Upper lobe of left lung (tissue), 6 donors: ENCODE results near the gene MTG1. TPM values are rescaled to one million over a fixed set of nuclear protein-coding genes. Genes with fewer than 3 reads are reported as not detected.

ENCODE experiments used
- ATAC-seq, 2 donors: fragments of 200-7000 bp; cut with Tn5 transposase; one replicate each; pipeline ENCODE4 v1.9.1; 2022; ENCODE audit warnings: mild to moderate bottlenecking in 2 of 2, moderate library complexity in 2 of 2; ENCODE audit not compliant: low FRiP score in 2 of 2
- DNase-seq, 2 donors: peaks; one replicate each; pipeline ENCODE4 v3.0.0-alpha.2; 2019 to 2020
- H3K27ac ChIP-seq, 4 donors: fragments of 200-600 bp; sonication (generic); one replicate each; pipeline ENCODE4 v1.5.1; 2016 to 2019
- H3K27me3 ChIP-seq, 4 donors: fragments of 200-600 bp; sonication (generic); one replicate each; pipeline ENCODE4 v1.5.1; 2017 to 2019
- H3K36me3 ChIP-seq, 4 donors: fragments of 200-600 bp; sonication (generic); one replicate each; pipeline ENCODE4 v1.5.1; 2016 to 2019
- H3K4me1 ChIP-seq, 4 donors: fragments of 200-600 bp; sonication (generic); one replicate each; pipeline ENCODE4 v1.5.1; 2018 to 2019
- H3K4me3 ChIP-seq, 4 donors: fragments of 200-600 bp; sonication (generic); one replicate each; pipeline ENCODE4 v1.5.1; 2017 to 2019; ENCODE audit warnings: mild to moderate bottlenecking in 2 of 4, moderate library complexity in 1 of 4
- H3K9me3 ChIP-seq, 4 donors: fragments of 200-600 bp; sonication (generic); one replicate each; pipeline ENCODE4 v1.5.1; 2018 to 2019
- EP300 ChIP-seq, 4 donors: sonication (generic); formaldehyde crosslinking; IDR thresholded peaks; one replicate each; pipeline ENCODE4 v1.5.1; 2017; ENCODE audit warnings: antibody characterized with exemption in 4 of 4, control low read depth in 2 of 4
- POLR2A ChIP-seq, 4 donors: fragments of 450-650 bp; IDR thresholded peaks; one replicate each; pipeline ENCODE4 v1.5.1; 2016 to 2017; ENCODE audit warnings: antibody characterized with exemption in 4 of 4, mild to moderate bottlenecking in 2 of 4
- POLR2AphosphoS5 ChIP-seq, 2 donors: sonication (generic); formaldehyde crosslinking; IDR thresholded peaks; one replicate each; pipeline ENCODE4 v1.5.1; 2017; ENCODE audit warnings: antibody characterized with exemption in 2 of 2
- WGBS, 2 donors: methylation state at CpG; one replicate each; pipeline ENCODE4 v1.1.5; 2017 to 2018; 5-methylcytosine and 5-hydroxymethylcytosine counted together
- total RNA-seq, 6 donors: library from RNA; depleted of rRNA in 4 of 6; stranded (reverse); fragments of >200 nt in 4 of 6; gene quantifications; one replicate each; pipeline versions ENCODE4 v1.1.0 to v1.2.1, GENCODE V29; 2016 to 2021
- TF ChIP-seq, protein P1 (sequence below), 6 experiments: fragments of 450-650 bp in 4 of 6; fragments of 200-600 bp in 2 of 6; sonication (generic) in 2 of 6; IDR thresholded peaks; one replicate each; pipeline ENCODE4 v1.5.1; 2016 to 2019; ENCODE audit warnings: antibody characterized with exemption in 6 of 6
- donor health status: DM: no; HTN: no; CAD: no; lungs with moderate emphysema.
- donor health status: DM: no; HTN: yes; CAD: no; lungs with severe emphysema.

MTG1 gene
- total RNA-seq, 6 donors from 2014 or later = 21.0 to 155 (median 40.8) TPM

GRCh38 chr10:133448120-133448519, 54.2 kb downstream of the MTG1 start:
- DNase-seq (no peak), ATAC-seq (no peak)
- H3K27me3 ChIP-seq = peaks cover 0 to 4% (median 0%) of the 10 kb centered on the region in 4 donors
- H3K36me3 ChIP-seq = no peaks in the 10 kb centered on the region
- no peak overlapping the region for H3K27ac ChIP-seq
- no peak overlapping the region for H3K4me3 ChIP-seq
- no peaks in the 10 kb centered on the region for H3K4me1 ChIP-seq
- TF ChIP-seq, protein P1, sequence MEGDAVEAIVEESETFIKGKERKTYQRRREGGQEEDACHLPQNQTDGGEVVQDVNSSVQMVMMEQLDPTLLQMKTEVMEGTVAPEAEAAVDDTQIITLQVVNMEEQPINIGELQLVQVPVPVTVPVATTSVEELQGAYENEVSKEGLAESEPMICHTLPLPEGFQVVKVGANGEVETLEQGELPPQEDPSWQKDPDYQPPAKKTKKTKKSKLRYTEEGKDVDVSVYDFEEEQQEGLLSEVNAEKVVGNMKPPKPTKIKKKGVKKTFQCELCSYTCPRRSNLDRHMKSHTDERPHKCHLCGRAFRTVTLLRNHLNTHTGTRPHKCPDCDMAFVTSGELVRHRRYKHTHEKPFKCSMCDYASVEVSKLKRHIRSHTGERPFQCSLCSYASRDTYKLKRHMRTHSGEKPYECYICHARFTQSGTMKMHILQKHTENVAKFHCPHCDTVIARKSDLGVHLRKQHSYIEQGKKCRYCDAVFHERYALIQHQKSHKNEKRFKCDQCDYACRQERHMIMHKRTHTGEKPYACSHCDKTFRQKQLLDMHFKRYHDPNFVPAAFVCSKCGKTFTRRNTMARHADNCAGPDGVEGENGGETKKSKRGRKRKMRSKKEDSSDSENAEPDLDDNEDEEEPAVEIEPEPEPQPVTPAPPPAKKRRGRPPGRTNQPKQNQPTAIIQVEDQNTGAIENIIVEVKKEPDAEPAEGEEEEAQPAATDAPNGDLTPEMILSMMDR (IDR thresholded peaks at IDR 0.05) = no peak
- TF ChIP-seq POLR2A (IDR thresholded peaks at IDR 0.05) = no peak
- TF ChIP-seq EP300 (IDR thresholded peaks at IDR 0.05) = no peak
- TF ChIP-seq POLR2AphosphoS5 (IDR thresholded peaks at IDR 0.05) = no peak
- peaks cover 22 to 35% (median 27%) of the 10 kb centered on the region in 4 donors for H3K9me3 ChIP-seq

DNA sequence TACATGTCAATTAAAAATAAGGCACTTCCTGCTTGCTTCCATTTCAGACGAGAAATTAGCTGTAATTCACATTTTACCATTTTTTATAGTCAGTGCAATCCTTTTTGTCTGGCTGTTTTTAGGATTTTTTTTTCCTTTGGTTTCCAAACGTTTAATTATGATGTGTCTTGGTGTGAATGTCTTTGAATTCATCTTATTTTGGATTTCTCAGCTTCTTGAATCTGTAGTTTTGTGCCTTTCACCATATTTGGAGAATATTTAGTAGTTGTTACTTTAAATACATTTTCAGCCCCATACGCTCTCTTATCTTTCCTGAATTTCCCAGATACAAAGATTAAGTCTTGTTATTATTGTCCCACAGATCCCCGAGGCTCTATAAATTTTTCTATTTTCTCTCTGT, 57.4 kb downstream of the MTG1 start:
- no peak for DNase-seq
- Histone ChIP-seq H3K36me3 (no peaks in the 10 kb centered on the region), H3K9me3 (peaks cover 22 to 28% (median 24%) of the 10 kb centered on the region in 4 donors), H3K4me1 (no peaks in the 10 kb centered on the region), H3K27ac (no peak overlapping the region), H3K4me3 (no peak overlapping the region), H3K27me3 (no peaks in the 10 kb centered on the region)
- 62 to 67% methylated on average over 4 of the region's 4 CpGs for WGBS, 2 donors
- TF ChIP-seq, protein P1 (IDR thresholded peaks at IDR 0.05) = no peak
- TF ChIP-seq POLR2A (IDR thresholded peaks at IDR 0.05) (no peak), POLR2AphosphoS5 (IDR thresholded peaks at IDR 0.05) (no peak), EP300 (IDR thresholded peaks at IDR 0.05) (no peak)
- no peak for ATAC-seq

DNA sequence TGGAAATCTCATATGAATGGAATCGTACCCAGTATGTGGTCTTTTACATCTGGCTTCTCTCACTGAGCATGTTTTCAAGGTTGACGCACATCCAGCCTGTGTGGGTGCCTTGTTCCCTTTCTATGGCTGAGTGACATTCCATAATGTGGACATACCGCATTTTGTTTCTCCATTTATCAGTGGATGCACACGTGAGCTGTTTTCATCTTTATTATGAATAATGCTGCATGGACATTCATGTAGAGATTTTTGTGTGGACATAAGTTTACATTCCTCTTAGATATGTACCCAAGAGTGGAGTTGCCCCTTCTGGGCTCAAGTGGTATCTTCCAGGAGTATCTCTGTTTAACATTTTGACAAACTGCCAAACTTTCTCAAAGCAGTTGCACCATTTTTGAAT, 58.5 kb downstream of the MTG1 start:
- ATAC-seq (no peak), DNase-seq (no peak)
- Histone ChIP-seq H3K36me3 (no peaks in the 10 kb centered on the region), H3K4me3 (no peak overlapping the region), H3K4me1 (no peaks in the 10 kb centered on the region), H3K27me3 (no peaks in the 10 kb centered on the region), H3K9me3 (peaks cover 15 to 17% (median 15%) of the 10 kb centered on the region in 4 donors), H3K27ac (no peak overlapping the region)
- TF ChIP-seq, protein P1 (IDR thresholded peaks at IDR 0.05) = no peak
- TF ChIP-seq EP300 (IDR thresholded peaks at IDR 0.05) (no peak), POLR2AphosphoS5 (IDR thresholded peaks at IDR 0.05) (no peak), POLR2A (IDR thresholded peaks at IDR 0.05) (no peak)
- 86 to 87% methylated on average over 4 of the region's 4 CpGs for WGBS, 2 donors

DNA sequence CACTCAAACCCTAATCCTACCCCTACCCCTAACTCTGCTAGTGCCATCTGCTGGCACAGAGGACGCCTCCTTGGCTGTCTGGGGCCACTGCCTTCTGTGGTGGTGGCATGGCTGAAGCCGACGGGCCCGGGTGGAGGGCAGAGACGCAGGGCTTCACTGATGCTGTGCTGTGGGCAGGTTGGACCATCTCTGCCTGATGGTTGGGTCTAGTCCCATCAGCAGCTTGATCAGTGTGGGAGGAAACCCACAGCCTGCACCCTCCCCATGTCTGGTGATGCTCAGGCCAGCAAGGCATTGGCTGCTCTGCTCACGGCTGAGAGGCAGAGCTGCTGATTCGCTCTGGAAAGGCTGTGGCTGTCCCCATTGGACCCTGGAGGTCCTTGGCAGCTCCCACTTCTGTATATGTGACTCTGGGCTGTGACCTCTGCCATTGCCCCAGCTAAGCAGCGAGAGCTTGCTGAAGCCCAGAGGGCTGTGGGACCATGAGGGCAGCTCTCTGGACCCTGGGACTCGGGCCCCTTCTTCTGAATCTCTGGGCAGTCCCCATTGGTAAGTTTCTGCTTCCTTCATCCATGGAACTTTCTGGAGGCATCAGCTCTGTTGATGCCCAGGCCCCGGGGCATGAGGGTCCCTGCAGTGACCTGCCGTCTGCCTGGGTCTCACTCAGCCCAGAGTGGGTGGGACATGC, 59.7 kb downstream of the MTG1 start, which contains the start of gene SCART1:
Gene SCART1, plus strand, starts transcription at position 430 of the 688 bp plus-strand sequence. Its CDS starts 53 bp downstream, at position 483.
- ATAC-seq = peak in 1 of 2 donors; percentile 11
- H3K36me3 ChIP-seq = no peaks in the 10 kb centered on the region
- TF ChIP-seq EP300 (IDR thresholded peaks at IDR 0.05) (no peak), POLR2AphosphoS5 (IDR thresholded peaks at IDR 0.05) (no peak), POLR2A (IDR thresholded peaks at IDR 0.05) (no peak)
- TF ChIP-seq, protein P1 (IDR thresholded peaks at IDR 0.05) = no peak
- peak in 1 of 2 donors; percentile 56 for DNase-seq
- 83 to 85% methylated on average over 9 of the region's 11 CpGs for WGBS, 2 donors
- no peak within 1 kb of the TSS for H3K27ac ChIP-seq
- H3K4me1 ChIP-seq = no peaks in the 10 kb centered on the region
- H3K27me3 ChIP-seq = no peaks in the 10 kb centered on the region
- peaks cover 3 to 7% (median 4%) of the 10 kb centered on the region in 4 donors for H3K9me3 ChIP-seq
- no peak within 1 kb of the TSS for H3K4me3 ChIP-seq
